WTC11 (cell line): ENCODE results near the gene PITPNM3. TPM values are rescaled to one million over a fixed set of nuclear protein-coding genes. Genes with fewer than 3 reads are reported as not detected.

Source experiments
- ATAC-seq: fragments of 200-7000 bp; cut with Tn5 transposase; 2 replicates; pipeline ENCODE4 v1.10.0; 2021; ENCODE audit warnings: mild to moderate bottlenecking, moderate library complexity
- CTCF ChIA-PET: fragments of 300-600 bp; sonication (Branson Sonifier 250); formaldehyde crosslinking; loops from one replicate; lab custom pipeline; 2021; ENCODE audit warnings: antibody characterized with exemption; lab: Charles Lee
- POLR2A ChIA-PET: fragments of 350-600 bp; sonication (Branson Sonifier 250); formaldehyde crosslinking; loops from one replicate; lab custom pipeline; 2021; ENCODE audit warnings: antibody characterized with exemption; lab: Charles Lee
- DNase-seq: peaks from one replicate; pipeline ENCODE4 v3.0.0; 2021; ENCODE audit warnings: low spot score
- H3K27ac Mint-ChIP-seq: 2 replicates; pipeline ENCODE4 v1.8.0; 2021; ENCODE audit warnings: mixed read lengths
- H3K27me3 Mint-ChIP-seq: 2 replicates; pipeline ENCODE4 v1.8.0; 2021; ENCODE audit warnings: low read depth, mild to moderate bottlenecking, moderate library complexity, mixed read lengths
- H3K36me3 Mint-ChIP-seq: 2 replicates; pipeline ENCODE4 v1.8.0; 2021; ENCODE audit warnings: mixed read lengths
- H3K4me1 Mint-ChIP-seq: 2 replicates; pipeline ENCODE4 v1.8.0; 2022; ENCODE audit warnings: mixed read lengths
- H3K4me3 Mint-ChIP-seq: 2 replicates; pipeline ENCODE4 v1.8.0; 2021; ENCODE audit warnings: mild to moderate bottlenecking, moderate library complexity, mixed read lengths
- H3K9me3 Mint-ChIP-seq: 2 replicates; pipeline ENCODE4 v1.8.0; 2021; ENCODE audit warnings: mixed read lengths
- CBFB ChIP-seq: sonication (generic); formaldehyde crosslinking; IDR thresholded peaks from 2 replicates; pipeline ENCODE4 v1.8.1; 2022; ENCODE audit warnings: mild to moderate bottlenecking, low read depth, missing genetic modification reagents
- CREB1 ChIP-seq: sonication (generic); formaldehyde crosslinking; IDR thresholded peaks from 2 replicates; pipeline ENCODE4 v1.8.0; 2023; ENCODE audit warnings: mild to moderate bottlenecking, missing genetic modification reagents
- ELF4 ChIP-seq: sonication (generic); formaldehyde crosslinking; IDR thresholded peaks from 2 replicates; pipeline ENCODE4 v1.8.1; 2022; ENCODE audit warnings: low read depth, mild to moderate bottlenecking, moderate library complexity, missing genetic modification reagents
- ETV6 ChIP-seq: sonication (generic); formaldehyde crosslinking; IDR thresholded peaks from 2 replicates; pipeline ENCODE4 v1.8.1; 2022; ENCODE audit warnings: mild to moderate bottlenecking, missing genetic modification reagents
- FOXP1 ChIP-seq: sonication (generic); formaldehyde crosslinking; IDR thresholded peaks from 2 replicates; pipeline ENCODE4 v1.8.0; 2022; ENCODE audit warnings: missing genetic modification reagents, mild to moderate bottlenecking, moderate library complexity, borderline replicate concordance
- IRF2 ChIP-seq: sonication (generic); formaldehyde crosslinking; IDR thresholded peaks from 2 replicates; pipeline ENCODE4 v1.8.0; 2022; ENCODE audit warnings: low read depth, missing genetic modification reagents, borderline replicate concordance
- JAZF1 ChIP-seq: fragments of 250-450 bp; sonication (Bioruptor Pico); IDR thresholded peaks from 2 replicates; pipeline ENCODE4 v1.9.0; 2021; ENCODE audit warnings: moderate library complexity, mild to moderate bottlenecking, inconsistent platforms
- NFE2L1 ChIP-seq: sonication (generic); formaldehyde crosslinking; IDR thresholded peaks from 2 replicates; pipeline ENCODE4 v1.8.1; 2023; ENCODE audit warnings: missing genetic modification reagents
- OVOL2 ChIP-seq: fragments of 250-450 bp; sonication (Bioruptor Pico); IDR thresholded peaks from 2 replicates; pipeline ENCODE4 v1.9.0; 2021; ENCODE audit warnings: mild to moderate bottlenecking, borderline replicate concordance
- SMAD3 ChIP-seq: sonication (generic); formaldehyde crosslinking; IDR thresholded peaks from 2 replicates; pipeline ENCODE4 v1.8.0; 2022; ENCODE audit warnings: missing genetic modification reagents, mild to moderate bottlenecking, borderline replicate concordance
- SMAD4 ChIP-seq: sonication (generic); formaldehyde crosslinking; IDR thresholded peaks from 2 replicates; pipeline ENCODE4 v1.8.0; 2022; ENCODE audit warnings: mild to moderate bottlenecking, missing genetic modification reagents
- SP1 ChIP-seq: sonication (generic); formaldehyde crosslinking; conservative IDR thresholded peaks from 2 replicates; pipeline ENCODE4 v1.8.1; 2022; ENCODE audit warnings: missing genetic modification reagents
- ZNF121 ChIP-seq: sonication (generic); formaldehyde crosslinking; IDR thresholded peaks from 2 replicates; pipeline ENCODE4 v1.8.0; 2023; ENCODE audit warnings: missing genetic modification reagents
- ZNF263 ChIP-seq: sonication (generic); formaldehyde crosslinking; IDR thresholded peaks from 2 replicates; pipeline ENCODE4 v1.8.1; 2022; ENCODE audit warnings: low read depth, mild to moderate bottlenecking, moderate library complexity, missing genetic modification reagents
- ZNF423 ChIP-seq: fragments of 250-450 bp; sonication (Bioruptor Pico); IDR thresholded peaks from 2 replicates; pipeline ENCODE4 v2.1.2; 2022; ENCODE audit warnings: mild to moderate bottlenecking, moderate library complexity
- ZNF671 ChIP-seq: fragments of 250-450 bp; sonication (Bioruptor Pico); IDR thresholded peaks from 2 replicates; pipeline ENCODE4 v1.8.0; 2021; ENCODE audit warnings: mild to moderate bottlenecking
- total RNA-seq: library from RNA; stranded (reverse); gene quantifications from 3 replicates; pipeline ENCODE4 v1.2.3, GENCODE V29; 2021
- TF ChIP-seq, protein P1 (sequence below): fragments of 250-450 bp; sonication (Bioruptor Pico); IDR thresholded peaks from 2 replicates; pipeline ENCODE4 v1.9.0; 2021; ENCODE audit warnings: mild to moderate bottlenecking
- TF ChIP-seq, protein P2 (sequence below): fragments of 250-450 bp; sonication (Bioruptor Pico); IDR thresholded peaks from 2 replicates; pipeline ENCODE4 v1.8.0; 2021; ENCODE audit warnings: mild to moderate bottlenecking
- TF ChIP-seq, protein P3 (sequence below): fragments of 250-450 bp; sonication (Bioruptor Pico); IDR thresholded peaks from 2 replicates; pipeline ENCODE4 v1.9.0; 2021; ENCODE audit warnings: mild to moderate bottlenecking
- TF ChIP-seq, protein P4 (sequence below): sonication (generic); formaldehyde crosslinking; IDR thresholded peaks from 2 replicates; pipeline ENCODE4 v1.8.0; 2023; ENCODE audit warnings: mild to moderate bottlenecking, missing genetic modification reagents
- TF ChIP-seq, protein P5 (sequence below): fragments of 250-450 bp; sonication (Bioruptor Pico); IDR thresholded peaks from 2 replicates; pipeline ENCODE4 v2.1.2; 2022; ENCODE audit warnings: mild to moderate bottlenecking, moderate library complexity
- TF ChIP-seq, protein P6 (sequence below): sonication (generic); formaldehyde crosslinking; IDR thresholded peaks from 2 replicates; pipeline ENCODE4 v1.8.1; 2022; ENCODE audit warnings: low read depth, missing genetic modification reagents, borderline replicate concordance
- TF ChIP-seq, protein P7 (sequence below): sonication (generic); formaldehyde crosslinking; IDR thresholded peaks from 2 replicates; pipeline ENCODE4 v1.8.0; 2023; ENCODE audit warnings: missing genetic modification reagents
- TF ChIP-seq, protein P8 (sequence below): sonication (generic); formaldehyde crosslinking; IDR thresholded peaks from 2 replicates; pipeline ENCODE4 v1.8.0; 2022; ENCODE audit warnings: mild to moderate bottlenecking, missing genetic modification reagents

The PITPNM3 gene
- total RNA-seq, 1 experiment from 2014 or later, result 2.8 TPM

DNA sequence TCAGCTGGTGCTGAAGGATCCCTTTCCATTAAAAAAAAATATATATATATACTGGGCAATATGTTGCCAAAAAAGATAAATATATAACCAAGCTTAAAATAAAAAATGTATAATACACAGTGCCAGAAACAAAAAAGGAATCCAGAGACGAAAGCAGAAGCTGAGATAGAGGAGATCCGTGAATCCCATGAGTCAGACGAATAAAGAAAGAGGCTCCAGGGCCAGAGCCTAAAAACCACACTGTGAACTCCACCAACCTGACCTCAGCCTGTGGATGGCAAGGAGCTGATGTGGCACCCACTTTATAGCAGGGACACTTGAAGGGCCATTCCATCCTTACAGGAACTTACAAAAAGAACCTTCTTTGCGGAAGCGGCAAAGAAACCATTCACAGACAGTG lies 34.8 kb downstream of the PITPNM3 start (continued):
- TF ChIP-seq, protein P1, sequence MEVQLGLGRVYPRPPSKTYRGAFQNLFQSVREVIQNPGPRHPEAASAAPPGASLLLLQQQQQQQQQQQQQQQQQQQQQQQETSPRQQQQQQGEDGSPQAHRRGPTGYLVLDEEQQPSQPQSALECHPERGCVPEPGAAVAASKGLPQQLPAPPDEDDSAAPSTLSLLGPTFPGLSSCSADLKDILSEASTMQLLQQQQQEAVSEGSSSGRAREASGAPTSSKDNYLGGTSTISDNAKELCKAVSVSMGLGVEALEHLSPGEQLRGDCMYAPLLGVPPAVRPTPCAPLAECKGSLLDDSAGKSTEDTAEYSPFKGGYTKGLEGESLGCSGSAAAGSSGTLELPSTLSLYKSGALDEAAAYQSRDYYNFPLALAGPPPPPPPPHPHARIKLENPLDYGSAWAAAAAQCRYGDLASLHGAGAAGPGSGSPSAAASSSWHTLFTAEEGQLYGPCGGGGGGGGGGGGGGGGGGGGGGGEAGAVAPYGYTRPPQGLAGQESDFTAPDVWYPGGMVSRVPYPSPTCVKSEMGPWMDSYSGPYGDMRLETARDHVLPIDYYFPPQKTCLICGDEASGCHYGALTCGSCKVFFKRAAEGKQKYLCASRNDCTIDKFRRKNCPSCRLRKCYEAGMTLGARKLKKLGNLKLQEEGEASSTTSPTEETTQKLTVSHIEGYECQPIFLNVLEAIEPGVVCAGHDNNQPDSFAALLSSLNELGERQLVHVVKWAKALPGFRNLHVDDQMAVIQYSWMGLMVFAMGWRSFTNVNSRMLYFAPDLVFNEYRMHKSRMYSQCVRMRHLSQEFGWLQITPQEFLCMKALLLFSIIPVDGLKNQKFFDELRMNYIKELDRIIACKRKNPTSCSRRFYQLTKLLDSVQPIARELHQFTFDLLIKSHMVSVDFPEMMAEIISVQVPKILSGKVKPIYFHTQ, result no peak
- TF ChIP-seq ZNF423 (CRISPR knock-in tag) (no peak), JAZF1 (CRISPR knock-in tag) (no peak), SMAD4 (no peak), FOXP1 (CRISPR knock-in tag) (no peak)

DNA sequence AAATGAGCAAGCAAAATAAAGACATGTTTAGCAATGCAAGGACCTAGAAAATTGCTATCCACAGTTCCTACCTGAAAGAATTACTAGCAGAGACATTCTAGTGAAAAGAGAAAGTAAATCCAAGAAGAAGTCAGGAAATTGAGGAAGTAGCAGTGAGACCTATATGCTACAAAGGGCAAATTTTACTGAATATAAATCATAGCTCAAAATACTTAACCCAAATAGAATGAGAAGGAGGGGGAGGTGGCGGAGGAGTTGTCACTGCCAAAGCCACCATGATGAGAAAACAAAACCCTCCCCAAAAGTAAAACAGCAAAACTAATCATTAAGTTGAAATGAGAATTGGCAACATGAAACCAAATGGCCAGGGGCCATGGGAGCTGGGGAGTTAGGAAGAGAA lies 39.3 kb downstream of the PITPNM3 start:
- ChIA-PET POLR2A (no interaction called here), CTCF (interaction anchor here (1.1 kb wide), 1 partner anchor 22 kb away, joined by 4 read pairs; no protein-coding TSS in a partner anchor)
- peaks cover 5% of the 10 kb centered on the region; the same call in 1 of the 2 replicates for H3K36me3 Mint-ChIP-seq
- no peak overlapping the region for H3K27ac Mint-ChIP-seq
- no peaks in the 10 kb centered on the region for H3K4me1 Mint-ChIP-seq
- H3K27me3 Mint-ChIP-seq, result no peaks in the 10 kb centered on the region; the same call in 1 of the 2 replicates
- no peak for ATAC-seq
- DNase-seq, result no peak
- no peak overlapping the region for H3K4me3 Mint-ChIP-seq
- TF ChIP-seq, protein P2, sequence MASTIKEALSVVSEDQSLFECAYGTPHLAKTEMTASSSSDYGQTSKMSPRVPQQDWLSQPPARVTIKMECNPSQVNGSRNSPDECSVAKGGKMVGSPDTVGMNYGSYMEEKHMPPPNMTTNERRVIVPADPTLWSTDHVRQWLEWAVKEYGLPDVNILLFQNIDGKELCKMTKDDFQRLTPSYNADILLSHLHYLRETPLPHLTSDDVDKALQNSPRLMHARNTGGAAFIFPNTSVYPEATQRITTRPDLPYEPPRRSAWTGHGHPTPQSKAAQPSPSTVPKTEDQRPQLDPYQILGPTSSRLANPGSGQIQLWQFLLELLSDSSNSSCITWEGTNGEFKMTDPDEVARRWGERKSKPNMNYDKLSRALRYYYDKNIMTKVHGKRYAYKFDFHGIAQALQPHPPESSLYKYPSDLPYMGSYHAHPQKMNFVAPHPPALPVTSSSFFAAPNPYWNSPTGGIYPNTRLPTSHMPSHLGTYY (CRISPR knock-in tag), result no peak
- TF ChIP-seq, protein P3, sequence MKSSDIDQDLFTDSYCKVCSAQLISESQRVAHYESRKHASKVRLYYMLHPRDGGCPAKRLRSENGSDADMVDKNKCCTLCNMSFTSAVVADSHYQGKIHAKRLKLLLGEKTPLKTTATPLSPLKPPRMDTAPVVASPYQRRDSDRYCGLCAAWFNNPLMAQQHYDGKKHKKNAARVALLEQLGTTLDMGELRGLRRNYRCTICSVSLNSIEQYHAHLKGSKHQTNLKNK, result no peak
- no peak for TF ChIP-seq ZNF263 (CRISPR knock-in tag)
- TF ChIP-seq, protein P4, sequence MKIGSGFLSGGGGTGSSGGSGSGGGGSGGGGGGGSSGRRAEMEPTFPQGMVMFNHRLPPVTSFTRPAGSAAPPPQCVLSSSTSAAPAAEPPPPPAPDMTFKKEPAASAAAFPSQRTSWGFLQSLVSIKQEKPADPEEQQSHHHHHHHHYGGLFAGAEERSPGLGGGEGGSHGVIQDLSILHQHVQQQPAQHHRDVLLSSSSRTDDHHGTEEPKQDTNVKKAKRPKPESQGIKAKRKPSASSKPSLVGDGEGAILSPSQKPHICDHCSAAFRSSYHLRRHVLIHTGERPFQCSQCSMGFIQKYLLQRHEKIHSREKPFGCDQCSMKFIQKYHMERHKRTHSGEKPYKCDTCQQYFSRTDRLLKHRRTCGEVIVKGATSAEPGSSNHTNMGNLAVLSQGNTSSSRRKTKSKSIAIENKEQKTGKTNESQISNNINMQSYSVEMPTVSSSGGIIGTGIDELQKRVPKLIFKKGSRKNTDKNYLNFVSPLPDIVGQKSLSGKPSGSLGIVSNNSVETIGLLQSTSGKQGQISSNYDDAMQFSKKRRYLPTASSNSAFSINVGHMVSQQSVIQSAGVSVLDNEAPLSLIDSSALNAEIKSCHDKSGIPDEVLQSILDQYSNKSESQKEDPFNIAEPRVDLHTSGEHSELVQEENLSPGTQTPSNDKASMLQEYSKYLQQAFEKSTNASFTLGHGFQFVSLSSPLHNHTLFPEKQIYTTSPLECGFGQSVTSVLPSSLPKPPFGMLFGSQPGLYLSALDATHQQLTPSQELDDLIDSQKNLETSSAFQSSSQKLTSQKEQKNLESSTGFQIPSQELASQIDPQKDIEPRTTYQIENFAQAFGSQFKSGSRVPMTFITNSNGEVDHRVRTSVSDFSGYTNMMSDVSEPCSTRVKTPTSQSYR (CRISPR knock-in tag), result no peak
- TF ChIP-seq ZNF121 (CRISPR knock-in tag), result no peak
- TF ChIP-seq SMAD3, result no peak
- TF ChIP-seq CBFB (CRISPR knock-in tag), result no peak
- no peak for TF ChIP-seq IRF2
- TF ChIP-seq, protein P5, sequence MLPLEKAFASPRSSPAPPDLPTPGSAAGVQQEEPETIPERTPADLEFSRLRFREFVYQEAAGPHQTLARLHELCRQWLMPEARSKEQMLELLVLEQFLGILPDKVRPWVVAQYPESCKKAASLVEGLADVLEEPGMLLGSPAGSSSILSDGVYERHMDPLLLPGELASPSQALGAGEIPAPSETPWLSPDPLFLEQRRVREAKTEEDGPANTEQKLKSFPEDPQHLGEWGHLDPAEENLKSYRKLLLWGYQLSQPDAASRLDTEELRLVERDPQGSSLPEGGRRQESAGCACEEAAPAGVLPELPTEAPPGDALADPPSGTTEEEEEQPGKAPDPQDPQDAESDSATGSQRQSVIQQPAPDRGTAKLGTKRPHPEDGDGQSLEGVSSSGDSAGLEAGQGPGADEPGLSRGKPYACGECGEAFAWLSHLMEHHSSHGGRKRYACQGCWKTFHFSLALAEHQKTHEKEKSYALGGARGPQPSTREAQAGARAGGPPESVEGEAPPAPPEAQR (CRISPR knock-in tag), result no peak
- no peak for TF ChIP-seq SMAD4
- no peak for TF ChIP-seq ZNF671 (CRISPR knock-in tag)
- H3K9me3 Mint-ChIP-seq, result peaks cover 20% of the 10 kb centered on the region

DNA sequence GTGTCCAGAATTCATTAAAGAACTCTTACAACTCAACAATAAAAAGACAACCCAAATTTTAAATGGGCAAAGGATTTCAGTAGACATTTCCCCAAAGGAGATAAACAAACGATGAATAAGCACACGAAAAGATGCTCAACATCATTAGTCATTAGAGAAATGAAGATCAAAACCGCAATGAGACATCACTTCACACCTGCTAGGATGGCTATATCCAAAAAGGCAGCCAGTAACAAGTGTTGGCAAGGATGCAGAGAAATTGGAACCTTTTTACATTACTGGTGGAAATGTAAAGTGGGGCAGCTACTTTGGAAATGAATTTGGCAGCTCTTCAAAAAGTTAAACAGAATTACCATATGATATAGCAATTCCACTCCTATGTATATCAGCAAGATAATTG lies 42.0 kb downstream of the PITPNM3 start:
- ATAC-seq (no peak), DNase-seq (no peak)
- Mint-ChIP-seq H3K4me3 (no peak overlapping the region), H3K27me3 (no peaks in the 10 kb centered on the region; the same call in 1 of the 2 replicates), H3K4me1 (no peaks in the 10 kb centered on the region), H3K27ac (no peak overlapping the region), H3K9me3 (peaks cover 8% of the 10 kb centered on the region), H3K36me3 (no peaks in the 10 kb centered on the region)
- POLR2A ChIA-PET, result no interaction called here
- CTCF ChIA-PET, result no interaction called here
- TF ChIP-seq, protein P6, sequence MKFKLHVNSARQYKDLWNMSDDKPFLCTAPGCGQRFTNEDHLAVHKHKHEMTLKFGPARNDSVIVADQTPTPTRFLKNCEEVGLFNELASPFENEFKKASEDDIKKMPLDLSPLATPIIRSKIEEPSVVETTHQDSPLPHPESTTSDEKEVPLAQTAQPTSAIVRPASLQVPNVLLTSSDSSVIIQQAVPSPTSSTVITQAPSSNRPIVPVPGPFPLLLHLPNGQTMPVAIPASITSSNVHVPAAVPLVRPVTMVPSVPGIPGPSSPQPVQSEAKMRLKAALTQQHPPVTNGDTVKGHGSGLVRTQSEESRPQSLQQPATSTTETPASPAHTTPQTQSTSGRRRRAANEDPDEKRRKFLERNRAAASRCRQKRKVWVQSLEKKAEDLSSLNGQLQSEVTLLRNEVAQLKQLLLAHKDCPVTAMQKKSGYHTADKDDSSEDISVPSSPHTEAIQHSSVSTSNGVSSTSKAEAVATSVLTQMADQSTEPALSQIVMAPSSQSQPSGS (CRISPR knock-in tag), result no peak
- TF ChIP-seq, protein P7, sequence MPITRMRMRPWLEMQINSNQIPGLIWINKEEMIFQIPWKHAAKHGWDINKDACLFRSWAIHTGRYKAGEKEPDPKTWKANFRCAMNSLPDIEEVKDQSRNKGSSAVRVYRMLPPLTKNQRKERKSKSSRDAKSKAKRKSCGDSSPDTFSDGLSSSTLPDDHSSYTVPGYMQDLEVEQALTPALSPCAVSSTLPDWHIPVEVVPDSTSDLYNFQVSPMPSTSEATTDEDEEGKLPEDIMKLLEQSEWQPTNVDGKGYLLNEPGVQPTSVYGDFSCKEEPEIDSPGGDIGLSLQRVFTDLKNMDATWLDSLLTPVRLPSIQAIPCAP (CRISPR knock-in tag), result no peak
- no peak for TF ChIP-seq NFE2L1 (CRISPR knock-in tag)
- no peak for TF ChIP-seq OVOL2 (CRISPR knock-in tag)
- no peak for TF ChIP-seq ETV6 (CRISPR knock-in tag)
- TF ChIP-seq, protein P8, sequence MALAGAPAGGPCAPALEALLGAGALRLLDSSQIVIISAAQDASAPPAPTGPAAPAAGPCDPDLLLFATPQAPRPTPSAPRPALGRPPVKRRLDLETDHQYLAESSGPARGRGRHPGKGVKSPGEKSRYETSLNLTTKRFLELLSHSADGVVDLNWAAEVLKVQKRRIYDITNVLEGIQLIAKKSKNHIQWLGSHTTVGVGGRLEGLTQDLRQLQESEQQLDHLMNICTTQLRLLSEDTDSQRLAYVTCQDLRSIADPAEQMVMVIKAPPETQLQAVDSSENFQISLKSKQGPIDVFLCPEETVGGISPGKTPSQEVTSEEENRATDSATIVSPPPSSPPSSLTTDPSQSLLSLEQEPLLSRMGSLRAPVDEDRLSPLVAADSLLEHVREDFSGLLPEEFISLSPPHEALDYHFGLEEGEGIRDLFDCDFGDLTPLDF, result no peak
- no peak for TF ChIP-seq CREB1 (CRISPR knock-in tag)
- no peak for TF ChIP-seq SP1 (CRISPR knock-in tag)
- TF ChIP-seq ELF4 (CRISPR knock-in tag), result no peak
